GM06990 (cell line): ENCODE data around the gene DMD.

Experiments
- DNase-seq: peaks from one replicate; pipeline ENCODE4 v3.0.0-alpha.2; 2011; ENCODE audit not compliant: insufficient read length; ENCODE audit errors: extremely low read depth
- H3K27me3 ChIP-seq: replicated peaks from 2 replicates; pipeline ENCODE4 v1.6.0; 2011; ENCODE audit warnings: low read length; ENCODE audit not compliant: control insufficient read depth, insufficient read depth
- H3K36me3 ChIP-seq: 2 replicates; pipeline ENCODE4 v1.5.1; 2011; ENCODE audit warnings: low read length; ENCODE audit not compliant: control insufficient read depth, insufficient read depth
- H3K4me3 ChIP-seq: replicated peaks from 2 replicates; pipeline ENCODE4 v1.5.1; 2011; ENCODE audit warnings: low read depth, mild to moderate bottlenecking, control low read depth, low read length
- TF ChIP-seq, protein P1 (sequence below): IDR thresholded peaks from 2 replicates; pipeline ENCODE4 v1.5.1; 2011; ENCODE audit warnings: low read length, control low read depth, mild to moderate bottlenecking, inconsistent platforms; ENCODE audit not compliant: insufficient read depth, poor library complexity, severe bottlenecking

Gene DMD

DNA sequence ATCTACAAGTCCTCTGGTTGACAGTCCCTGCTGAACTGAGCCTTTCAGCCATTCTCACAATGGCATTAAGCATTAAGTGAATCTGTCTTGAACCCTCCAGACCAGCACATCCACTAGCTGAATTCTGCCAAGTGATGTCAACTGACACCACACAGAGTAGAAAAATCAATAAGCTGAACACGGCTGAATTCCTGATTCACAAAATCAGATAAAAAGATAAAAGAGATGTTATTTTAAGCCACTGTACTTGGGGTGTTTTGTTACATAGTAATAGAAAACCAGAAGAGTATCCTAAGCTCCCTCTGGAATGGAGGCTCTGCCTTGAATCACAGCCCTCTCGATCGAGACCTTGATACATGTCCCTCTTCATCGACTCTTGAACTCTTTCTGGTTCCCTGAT lies 336.5 kb downstream of the DMD start:
- TF ChIP-seq, protein P1, sequence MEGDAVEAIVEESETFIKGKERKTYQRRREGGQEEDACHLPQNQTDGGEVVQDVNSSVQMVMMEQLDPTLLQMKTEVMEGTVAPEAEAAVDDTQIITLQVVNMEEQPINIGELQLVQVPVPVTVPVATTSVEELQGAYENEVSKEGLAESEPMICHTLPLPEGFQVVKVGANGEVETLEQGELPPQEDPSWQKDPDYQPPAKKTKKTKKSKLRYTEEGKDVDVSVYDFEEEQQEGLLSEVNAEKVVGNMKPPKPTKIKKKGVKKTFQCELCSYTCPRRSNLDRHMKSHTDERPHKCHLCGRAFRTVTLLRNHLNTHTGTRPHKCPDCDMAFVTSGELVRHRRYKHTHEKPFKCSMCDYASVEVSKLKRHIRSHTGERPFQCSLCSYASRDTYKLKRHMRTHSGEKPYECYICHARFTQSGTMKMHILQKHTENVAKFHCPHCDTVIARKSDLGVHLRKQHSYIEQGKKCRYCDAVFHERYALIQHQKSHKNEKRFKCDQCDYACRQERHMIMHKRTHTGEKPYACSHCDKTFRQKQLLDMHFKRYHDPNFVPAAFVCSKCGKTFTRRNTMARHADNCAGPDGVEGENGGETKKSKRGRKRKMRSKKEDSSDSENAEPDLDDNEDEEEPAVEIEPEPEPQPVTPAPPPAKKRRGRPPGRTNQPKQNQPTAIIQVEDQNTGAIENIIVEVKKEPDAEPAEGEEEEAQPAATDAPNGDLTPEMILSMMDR: no peak
- Histone ChIP-seq H3K27me3 (no peaks in the 10 kb centered on the region), H3K4me3 (no peak overlapping the region), H3K36me3 (no peaks in the 10 kb centered on the region)
- DNase-seq: no peak

DNA sequence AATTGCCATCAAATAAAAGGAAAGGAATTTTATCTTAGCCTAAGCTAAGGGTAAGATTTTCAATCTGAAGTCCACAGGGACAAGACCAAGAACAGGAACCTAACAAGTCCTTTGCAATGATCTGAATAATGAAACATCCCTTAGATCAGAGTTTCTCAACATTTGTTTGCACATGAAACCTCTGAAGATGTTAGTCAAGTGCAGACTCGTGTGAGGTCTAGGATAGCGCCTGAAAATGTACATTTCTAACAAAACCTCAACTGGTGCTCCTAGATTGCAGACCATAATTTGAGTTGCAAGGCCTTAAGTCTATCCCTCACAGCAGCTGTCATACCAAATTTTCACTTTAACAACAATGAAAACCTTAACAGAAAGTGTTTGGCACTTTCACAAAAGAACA lies 337.6 kb downstream of the DMD start:
- no peaks in the 10 kb centered on the region for H3K36me3 ChIP-seq
- no peak overlapping the region for H3K4me3 ChIP-seq
- DNase-seq: no peak
- TF ChIP-seq, protein P1: no peak
- no peaks in the 10 kb centered on the region for H3K27me3 ChIP-seq

- TF ChIP-seq, protein P1: no peak
- Histone ChIP-seq H3K27me3 (no peaks in the 10 kb centered on the region), H3K36me3 (no peaks in the 10 kb centered on the region), H3K4me3 (no peak overlapping the region)
- no peak for DNase-seq
Measured at GRCh38 chrX:32871636-32872035, 339.7 kb downstream of the DMD start.

GRCh38 chrX:32868524-32868895 lies 342.8 kb downstream of the DMD start:
- no peak for DNase-seq
- Histone ChIP-seq H3K36me3 (no peaks in the 10 kb centered on the region), H3K4me3 (no peak overlapping the region), H3K27me3 (no peaks in the 10 kb centered on the region)
- TF ChIP-seq, protein P1: no peak

GRCh38 chrX:32867781-32868523 lies 343.4 kb downstream of the DMD start:
- no peaks in the 10 kb centered on the region for H3K27me3 ChIP-seq
- DNase-seq: no peak
- TF ChIP-seq, protein P1: no peak
- H3K4me3 ChIP-seq: no peak overlapping the region
- H3K36me3 ChIP-seq: no peaks in the 10 kb centered on the region

DNA sequence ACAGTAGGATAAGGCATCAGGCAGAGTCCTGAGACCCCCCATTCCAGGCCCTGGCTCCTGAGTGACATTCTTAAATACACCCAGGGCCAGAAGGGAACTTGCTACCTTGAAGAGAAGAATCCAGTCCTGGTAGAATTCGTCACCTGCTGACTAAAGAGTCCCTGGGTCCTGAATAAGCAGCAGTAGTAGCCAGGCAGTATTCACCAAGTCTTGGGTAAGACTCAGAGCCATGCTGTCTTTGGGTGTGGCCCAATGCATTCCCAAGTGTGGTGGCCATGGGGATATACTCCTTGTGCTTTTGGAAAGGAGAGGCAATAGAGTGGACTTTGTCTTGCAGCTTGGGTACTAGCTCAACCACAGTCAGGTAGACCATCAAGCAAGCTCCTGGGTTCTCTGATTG lies 359.1 kb downstream of the DMD start:
- no peak for DNase-seq
- H3K27me3 ChIP-seq: no peaks in the 10 kb centered on the region
- TF ChIP-seq, protein P1: no peak
- H3K36me3 ChIP-seq: no peaks in the 10 kb centered on the region
- no peak overlapping the region for H3K4me3 ChIP-seq
